HG03139 (cell line): ENCODE data around the gene KCNMB4.
"Not testable (repeated sequence)": the region's sequence is repeated elsewhere in the genome, so short reads cannot be mapped to it uniquely, and the experiment has no call there.

Experiments
- ATAC-seq: cut with Tn5 transposase; IDR thresholded peaks from one replicate; pipeline ENCODE4 v1.9.1; 2021; ENCODE audit not compliant: unreplicated experiment

The KCNMB4 gene

GRCh38 chr12:70367258-70368141 lies 1.4 kb downstream of the KCNMB4 start:
- no peak for ATAC-seq

GRCh38 chr12:70372881-70373280 lies 6.8 kb downstream of the KCNMB4 start:
- no peak for ATAC-seq

- ATAC-seq = no peak
These were observed 13.8 kb downstream of the KCNMB4 start for GRCh38 chr12:70379846-70380245.

- ATAC-seq = no peak
These were observed 17.4 kb downstream of the KCNMB4 start for GRCh38 chr12:70383484-70383883.

- ATAC-seq = no peak
These were observed 17.8 kb downstream of the KCNMB4 start for GRCh38 chr12:70383886-70384285.

GRCh38 chr12:70386771-70387170 lies 20.7 kb downstream of the KCNMB4 start:
- no peak for ATAC-seq

GRCh38 chr12:70389678-70390077 lies 23.6 kb downstream of the KCNMB4 start:
- no peak for ATAC-seq

- not testable (repeated sequence) for ATAC-seq
These were observed 26.5 kb downstream of the KCNMB4 start for GRCh38 chr12:70392631-70393030.

GRCh38 chr12:70393787-70394499 lies 27.9 kb downstream of the KCNMB4 start:
- ATAC-seq = no peak

GRCh38 chr12:70398002-70398401 lies 31.9 kb downstream of the KCNMB4 start:
- ATAC-seq = no peak

- no peak for ATAC-seq
These were observed 32.8 kb downstream of the KCNMB4 start for GRCh38 chr12:70398862-70399261.

- ATAC-seq = no peak
These were observed 33.2 kb downstream of the KCNMB4 start for GRCh38 chr12:70399311-70399710.

GRCh38 chr12:70400124-70400523 lies 34.0 kb downstream of the KCNMB4 start:
- ATAC-seq = no peak

GRCh38 chr12:70402597-70402996 lies 36.5 kb downstream of the KCNMB4 start:
- no peak for ATAC-seq

GRCh38 chr12:70403826-70404225 lies 37.7 kb downstream of the KCNMB4 start:
- ATAC-seq = no peak

- no peak for ATAC-seq
These were observed 42.1 kb downstream of the KCNMB4 start for GRCh38 chr12:70408004-70408790.

GRCh38 chr12:70415987-70416386 lies 49.9 kb downstream of the KCNMB4 start:
- ATAC-seq = peak; percentile 77

- ATAC-seq = no peak
These were observed 51.0 kb downstream of the KCNMB4 start for GRCh38 chr12:70417121-70417520.

GRCh38 chr12:70418101-70418500 lies 52.0 kb downstream of the KCNMB4 start:
- ATAC-seq = no peak

- ATAC-seq = no peak
These were observed 56.5 kb downstream of the KCNMB4 start for GRCh38 chr12:70422631-70423030.

GRCh38 chr12:70426620-70427019 lies 60.5 kb downstream of the KCNMB4 start:
- ATAC-seq = no peak
